Activated T-helper 17 cell treated with anti-CD3 and anti-CD28 coated beads, Interleukin-2, amount 50 U/mL, for 72 hours (primary cell): ENCODE data around the gene SLC49A3. TPM values are rescaled to one million over a fixed set of nuclear protein-coding genes. Genes with fewer than 3 reads are reported as not detected.

Experiments used
- ATAC-seq: fragments of 150-1000 bp; cut with Tn5 transposase; replicated peaks from 2 replicates; pipeline ENCODE4 v1.10.0; 2021; ENCODE audit warnings: mild to moderate bottlenecking, moderate library complexity
- H3K27ac Mint-ChIP-seq: one replicate; pipeline ENCODE4 v1.8.0; 2022; ENCODE audit warnings: mixed read lengths
- H3K27me3 Mint-ChIP-seq: one replicate; pipeline ENCODE4 v1.8.0; 2022; ENCODE audit warnings: mixed read lengths
- H3K36me3 Mint-ChIP-seq: one replicate; pipeline ENCODE4 v1.8.0; 2022; ENCODE audit warnings: low read depth, mild to moderate bottlenecking, mixed read lengths
- H3K4me1 Mint-ChIP-seq: one replicate; pipeline ENCODE4 v1.8.0; 2022; ENCODE audit warnings: mixed read lengths
- H3K4me3 Mint-ChIP-seq: one replicate; pipeline ENCODE4 v1.8.0; 2022; ENCODE audit warnings: mild to moderate bottlenecking, mixed read lengths
- H3K9me3 Mint-ChIP-seq: one replicate; pipeline ENCODE4 v1.8.0; 2022; ENCODE audit warnings: mixed read lengths
- total RNA-seq, 2 donors: library from RNA; stranded (reverse); gene quantifications; one replicate each; pipeline ENCODE4 v1.2.3, GENCODE V29; 2022

SLC49A3 gene
- total RNA-seq, 2 donors from 2014 or later, result 0.61 to 1.4 TPM

DNA sequence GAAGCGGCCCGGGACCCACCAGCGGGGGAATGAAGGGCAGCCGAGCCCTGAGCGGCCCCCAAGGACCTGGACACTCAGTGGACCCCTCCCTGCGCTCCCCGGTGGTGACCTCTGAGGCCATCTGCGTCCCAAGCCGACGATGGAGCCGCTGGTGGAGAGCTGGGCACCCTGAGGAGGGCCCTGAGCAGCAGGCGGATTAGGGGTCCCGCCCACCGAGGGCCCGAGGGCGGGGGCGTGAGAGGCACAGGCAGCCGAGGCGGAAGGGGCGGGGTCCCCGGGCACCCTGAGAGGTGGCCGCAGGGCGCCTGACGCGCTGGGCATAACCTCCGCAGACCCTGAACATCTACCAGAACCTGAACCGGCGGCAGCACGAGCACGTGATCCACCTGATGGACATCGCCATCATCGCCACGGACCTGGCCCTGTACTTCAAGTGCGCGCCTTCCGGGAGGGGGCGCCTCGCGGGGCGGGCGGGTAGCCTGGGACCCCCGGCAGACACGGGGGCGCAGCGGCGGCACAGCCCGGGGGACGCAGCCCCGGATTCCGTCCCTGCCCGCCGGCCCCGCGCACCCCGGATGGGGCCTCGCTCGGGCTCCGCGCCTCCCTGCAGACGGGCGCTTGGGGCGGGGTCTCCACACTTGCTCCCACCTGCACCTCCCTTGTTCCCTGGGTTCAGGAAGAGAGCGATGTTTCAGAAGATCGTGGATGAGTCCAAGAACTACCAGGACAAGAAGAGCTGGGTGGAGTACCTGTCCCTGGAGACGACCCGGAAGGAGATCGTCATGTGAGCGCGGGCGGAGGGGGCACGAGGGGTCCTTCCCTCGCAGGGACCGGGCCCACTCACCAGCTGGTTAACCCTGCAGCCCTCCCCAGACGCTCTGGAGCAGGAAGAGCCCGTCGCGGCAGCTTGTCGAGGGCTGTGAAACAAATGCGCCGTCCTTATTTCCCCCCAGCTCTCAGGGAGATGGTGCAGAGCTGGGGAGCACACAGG lies 25.2 kb downstream of the SLC49A3 start:
- H3K27ac Mint-ChIP-seq, result peak overlapping the region; percentile 84
- peak; percentile 79 for ATAC-seq
- no peaks in the 10 kb centered on the region for H3K36me3 Mint-ChIP-seq
- no peaks in the 10 kb centered on the region for H3K27me3 Mint-ChIP-seq
- peak overlapping the region; percentile 79 for H3K4me3 Mint-ChIP-seq
- H3K4me1 Mint-ChIP-seq, result no peaks in the 10 kb centered on the region
- H3K9me3 Mint-ChIP-seq, result no peaks in the 10 kb centered on the region

DNA sequence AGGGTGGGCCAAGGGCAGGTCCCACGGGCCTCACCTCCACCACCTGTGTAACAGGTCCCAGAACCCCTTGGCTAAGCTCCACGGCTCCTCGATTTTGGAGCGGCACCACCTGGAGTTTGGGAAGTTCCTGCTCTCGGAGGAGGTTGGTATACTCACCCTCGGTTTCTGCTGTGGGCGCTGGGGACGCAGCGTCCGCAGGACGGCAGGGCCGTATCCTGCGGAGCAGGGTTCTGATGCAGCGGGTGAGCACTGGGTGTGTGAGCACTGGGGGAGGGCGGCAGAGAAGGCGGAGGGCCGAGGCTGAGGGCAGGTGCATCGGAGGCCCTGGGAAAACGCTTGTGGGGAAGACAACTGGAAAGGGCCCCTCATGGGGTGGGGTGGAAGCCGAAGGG lies 25.9 kb downstream of the SLC49A3 start:
- peak overlapping the region; percentile 79 for H3K4me3 Mint-ChIP-seq
- no peaks in the 10 kb centered on the region for H3K9me3 Mint-ChIP-seq
- H3K27me3 Mint-ChIP-seq, result no peaks in the 10 kb centered on the region
- H3K4me1 Mint-ChIP-seq, result no peaks in the 10 kb centered on the region
- no peaks in the 10 kb centered on the region for H3K36me3 Mint-ChIP-seq
- H3K27ac Mint-ChIP-seq, result peak overlapping the region; percentile 84
- ATAC-seq, result peak; percentile 20

DNA sequence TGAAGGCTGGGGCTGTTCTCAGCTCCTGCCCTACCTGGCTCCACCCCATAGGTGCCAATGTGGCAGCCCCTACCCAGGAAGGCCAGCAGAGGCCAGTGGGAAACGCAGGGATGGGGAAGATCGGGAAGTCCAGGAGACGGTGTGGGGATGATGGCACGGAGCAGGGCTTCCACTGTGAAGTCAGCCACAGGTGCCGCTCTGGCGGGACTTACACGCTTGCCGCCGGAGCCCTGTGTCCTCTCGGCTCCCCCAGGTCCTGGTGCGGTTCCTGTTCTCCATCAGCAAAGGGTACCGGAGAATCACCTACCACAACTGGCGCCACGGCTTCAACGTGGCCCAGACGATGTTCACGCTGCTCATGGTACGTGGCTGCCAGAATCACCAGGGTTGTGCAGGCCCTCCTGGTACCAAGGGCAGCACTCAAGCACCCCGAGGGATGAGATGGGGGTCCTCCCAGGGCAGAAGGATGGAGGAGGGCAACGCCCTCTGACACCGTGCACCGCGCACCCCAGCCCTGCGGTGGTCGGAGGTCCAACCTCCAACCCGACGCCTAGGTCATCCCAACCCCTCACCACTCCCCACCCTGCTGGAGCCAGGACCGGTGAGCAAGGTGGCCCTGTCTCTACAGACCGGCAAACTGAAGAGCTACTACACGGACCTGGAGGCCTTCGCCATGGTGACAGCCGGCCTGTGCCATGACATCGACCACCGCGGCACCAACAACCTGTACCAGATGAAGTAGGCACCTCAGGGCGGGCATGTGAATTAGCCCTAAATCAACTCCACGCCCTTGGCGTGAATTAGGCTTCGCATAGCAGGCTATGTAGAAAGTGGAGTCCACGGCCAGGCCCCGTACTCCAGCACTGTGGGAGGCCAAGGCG lies 26.8 kb downstream of the SLC49A3 start:
- Mint-ChIP-seq H3K9me3 (no peaks in the 10 kb centered on the region), H3K27ac (peak overlapping the region; percentile 84), H3K4me1 (no peaks in the 10 kb centered on the region), H3K27me3 (no peaks in the 10 kb centered on the region), H3K4me3 (peak overlapping the region; percentile 79), H3K36me3 (no peaks in the 10 kb centered on the region)
- ATAC-seq, result no peak

DNA sequence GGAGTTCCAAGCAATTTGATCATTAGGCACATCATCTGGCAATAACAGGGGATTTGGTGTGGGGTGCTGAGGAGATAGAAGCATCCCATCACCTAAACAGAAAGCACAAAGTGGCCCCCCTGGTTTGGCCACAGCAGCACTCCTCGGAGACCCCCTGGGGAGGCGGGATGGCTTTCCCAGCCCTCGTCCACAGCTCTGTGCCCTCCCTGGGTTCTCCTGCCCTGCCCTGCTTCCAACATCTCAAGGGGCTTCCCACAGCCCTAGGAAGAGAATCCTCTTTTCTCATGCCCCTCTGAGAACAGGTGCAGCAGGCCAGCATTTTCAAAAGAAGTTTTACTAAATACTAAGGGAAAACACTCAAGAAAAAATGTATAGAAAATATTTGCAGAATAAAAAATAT lies 27.7 kb downstream of the SLC49A3 start:
- ATAC-seq, result no peak
- Mint-ChIP-seq H3K4me3 (no peak overlapping the region), H3K27me3 (no peaks in the 10 kb centered on the region)

DNA sequence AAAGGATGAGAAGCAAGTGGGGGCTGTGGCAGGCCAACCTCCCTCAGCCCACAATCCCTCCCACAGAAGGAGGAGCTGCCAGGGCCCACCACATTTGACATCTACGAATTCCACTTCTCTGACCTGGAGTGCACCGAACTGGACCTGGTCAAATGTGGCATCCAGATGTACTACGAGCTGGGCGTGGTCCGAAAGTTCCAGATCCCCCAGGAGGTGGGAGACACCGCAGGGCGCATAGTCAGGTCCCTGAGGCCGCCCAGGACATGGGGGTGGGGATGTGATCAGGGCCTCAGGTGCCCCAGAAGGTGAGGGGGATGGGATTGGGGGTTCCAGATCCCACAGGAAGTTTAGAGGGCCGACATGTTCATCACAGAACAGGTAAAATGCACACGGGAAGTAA lies 28.6 kb downstream of the SLC49A3 start:
- no peak for ATAC-seq
- Mint-ChIP-seq H3K4me1 (no peaks in the 10 kb centered on the region), H3K36me3 (no peaks in the 10 kb centered on the region), H3K9me3 (no peaks in the 10 kb centered on the region), H3K27ac (no peak overlapping the region), H3K4me3 (no peak overlapping the region), H3K27me3 (no peaks in the 10 kb centered on the region)

More for the DNA sequence above, 27.7 kb downstream of the SLC49A3 start:
- H3K27ac Mint-ChIP-seq, result no peak overlapping the region
- no peaks in the 10 kb centered on the region for H3K9me3 Mint-ChIP-seq
- no peaks in the 10 kb centered on the region for H3K36me3 Mint-ChIP-seq
- no peaks in the 10 kb centered on the region for H3K4me1 Mint-ChIP-seq

- Mint-ChIP-seq H3K4me1 (no peaks in the 10 kb centered on the region), H3K36me3 (no peaks in the 10 kb centered on the region), H3K9me3 (no peaks in the 10 kb centered on the region), H3K27ac (no peak overlapping the region), H3K4me3 (no peak overlapping the region), H3K27me3 (no peaks in the 10 kb centered on the region)
- no peak for ATAC-seq
Measured at GRCh38 chr4:659851-660250, 29.1 kb downstream of the SLC49A3 start.

DNA sequence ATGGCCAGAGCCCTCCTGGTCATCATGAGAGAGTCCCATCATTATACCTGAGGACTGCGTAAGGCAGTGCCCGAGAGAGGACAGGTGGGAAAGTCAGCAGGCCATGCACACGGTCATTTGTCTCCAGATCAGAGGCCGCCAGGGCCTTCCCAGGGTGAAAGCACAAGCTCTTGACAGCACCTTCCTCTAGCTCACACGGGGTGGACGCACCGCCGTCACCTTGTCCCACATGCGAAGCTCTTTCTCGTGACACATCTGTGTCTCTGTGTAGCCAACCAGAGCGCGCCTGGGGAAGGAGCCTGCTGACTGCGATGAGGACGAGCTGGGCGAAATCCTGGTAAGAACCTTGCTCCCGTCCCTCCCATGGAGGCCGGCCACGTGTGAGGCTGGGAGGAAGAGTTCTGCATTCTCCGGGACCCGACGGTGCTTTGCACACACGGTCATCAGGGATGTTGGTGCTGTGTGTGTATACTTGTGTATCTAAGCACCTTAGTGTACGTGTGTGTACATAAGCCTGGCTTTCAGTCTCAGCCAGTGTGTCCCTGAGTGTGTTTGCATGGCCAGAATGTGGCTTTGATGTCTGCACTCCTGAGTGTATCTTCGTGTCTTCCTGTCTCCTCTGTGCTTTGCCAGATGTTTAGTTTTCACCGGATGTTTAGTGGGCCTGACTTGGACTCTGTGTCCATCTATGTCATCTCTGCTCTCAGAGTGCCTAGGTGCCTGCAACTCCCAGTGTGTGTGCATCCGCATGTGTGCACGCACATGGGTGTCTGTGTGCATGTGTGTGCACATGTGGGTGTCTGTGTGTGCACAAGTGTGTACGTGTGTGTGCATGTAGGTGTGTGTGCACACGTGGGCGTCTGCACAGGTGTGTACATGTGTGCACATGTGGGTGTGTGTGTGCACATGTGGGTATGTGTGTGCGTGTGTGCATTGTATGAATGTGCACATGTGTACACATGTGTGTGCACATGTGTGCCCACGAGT lies 30.0 kb downstream of the SLC49A3 start:
- Mint-ChIP-seq H3K27ac (no peak overlapping the region), H3K36me3 (no peaks in the 10 kb centered on the region), H3K4me1 (no peaks in the 10 kb centered on the region), H3K27me3 (no peaks in the 10 kb centered on the region), H3K4me3 (no peak overlapping the region), H3K9me3 (no peaks in the 10 kb centered on the region)
- ATAC-seq, result no peak

GRCh38 chr4:657834-658667 lies 30.9 kb downstream of the SLC49A3 start:
- H3K4me3 Mint-ChIP-seq, result no peak overlapping the region
- no peak overlapping the region for H3K27ac Mint-ChIP-seq
- ATAC-seq, result no peak
- H3K9me3 Mint-ChIP-seq, result no peaks in the 10 kb centered on the region
- H3K36me3 Mint-ChIP-seq, result no peaks in the 10 kb centered on the region
- no peaks in the 10 kb centered on the region for H3K27me3 Mint-ChIP-seq
- H3K4me1 Mint-ChIP-seq, result no peaks in the 10 kb centered on the region

GRCh38 chr4:657338-657833 lies 31.6 kb downstream of the SLC49A3 start:
- no peaks in the 10 kb centered on the region for H3K36me3 Mint-ChIP-seq
- no peak overlapping the region for H3K4me3 Mint-ChIP-seq
- ATAC-seq, result no peak
- no peaks in the 10 kb centered on the region for H3K9me3 Mint-ChIP-seq
- H3K27me3 Mint-ChIP-seq, result no peaks in the 10 kb centered on the region
- H3K4me1 Mint-ChIP-seq, result no peaks in the 10 kb centered on the region
- H3K27ac Mint-ChIP-seq, result no peak overlapping the region

DNA sequence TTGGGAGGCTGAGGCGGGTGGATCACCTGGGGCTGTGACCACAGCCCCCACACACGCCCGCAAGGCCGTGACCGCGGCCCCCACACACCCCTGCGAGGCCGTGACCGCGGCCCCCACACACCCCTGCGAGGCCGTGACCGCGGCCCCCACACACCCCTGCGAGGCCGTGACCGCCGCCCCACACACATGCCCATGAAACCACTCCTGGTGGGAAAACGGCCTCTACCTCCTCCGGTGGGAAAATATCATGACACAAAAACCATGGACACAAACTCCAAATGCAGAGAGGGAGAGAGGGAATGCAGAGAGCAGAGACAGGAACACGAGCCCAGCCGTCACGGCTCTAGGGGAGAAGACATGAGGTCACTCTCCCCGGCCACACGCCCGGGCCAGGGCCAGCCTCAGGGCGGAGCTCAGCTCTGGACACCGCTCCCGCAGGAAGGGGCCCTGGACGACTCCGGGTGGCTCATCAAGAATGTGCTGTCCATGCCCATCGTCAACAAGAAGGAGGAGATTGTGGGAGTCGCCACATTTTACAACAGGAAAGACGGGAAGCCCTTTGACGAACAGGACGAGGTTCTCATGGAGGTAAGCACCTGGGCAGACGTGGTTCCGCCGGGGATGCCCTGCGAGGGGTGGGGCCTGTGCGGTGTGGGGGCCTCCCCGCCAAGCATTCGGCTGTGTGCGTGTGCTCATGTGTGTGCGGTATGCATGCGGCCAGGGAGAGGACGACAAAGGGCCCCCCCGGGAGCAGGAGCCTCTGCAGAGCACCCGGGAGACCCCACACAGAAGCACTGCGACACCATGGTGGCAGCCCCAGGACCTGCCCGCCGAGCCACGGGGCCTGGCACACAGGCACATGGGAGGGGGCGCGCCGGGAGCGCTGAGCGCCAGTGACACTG lies 32.3 kb downstream of the SLC49A3 start:
- no peaks in the 10 kb centered on the region for H3K27me3 Mint-ChIP-seq
- ATAC-seq, result no peak
- no peak overlapping the region for H3K27ac Mint-ChIP-seq
- H3K4me3 Mint-ChIP-seq, result no peak overlapping the region
- no peaks in the 10 kb centered on the region for H3K4me1 Mint-ChIP-seq
- no peaks in the 10 kb centered on the region for H3K36me3 Mint-ChIP-seq
- H3K9me3 Mint-ChIP-seq, result no peaks in the 10 kb centered on the region

DNA sequence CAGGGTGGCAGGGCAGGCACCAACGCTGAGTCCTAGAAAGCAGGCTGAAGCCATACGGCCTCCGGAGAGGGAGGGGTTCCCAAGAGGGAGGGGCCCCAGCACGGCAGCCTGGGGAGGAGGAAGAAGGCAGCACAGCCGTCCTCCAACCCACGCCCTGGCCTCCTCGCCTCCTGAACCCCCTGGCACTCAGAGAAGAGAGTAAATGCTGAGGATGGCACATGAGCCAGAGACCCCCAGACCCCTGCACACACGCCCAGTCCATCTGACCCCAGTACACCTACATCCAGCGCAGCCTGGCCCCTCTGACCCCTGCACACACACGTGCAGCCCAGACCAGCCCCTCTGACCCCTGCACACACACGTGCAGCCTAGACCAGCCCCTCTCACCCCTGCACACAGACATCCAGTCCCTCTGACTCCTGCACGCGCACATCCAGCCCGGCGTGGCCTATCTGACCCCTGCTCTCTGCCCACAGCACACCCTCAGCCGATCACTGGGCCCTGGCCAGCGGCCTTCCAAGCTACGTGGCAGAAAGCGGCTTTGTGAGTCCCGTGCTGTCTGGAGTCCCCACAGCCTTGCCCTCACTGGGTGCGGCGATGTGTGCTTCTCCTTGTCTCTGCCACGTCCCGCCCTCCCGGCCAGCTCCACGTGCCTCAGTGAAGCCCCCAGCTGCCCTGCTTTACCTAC lies 33.3 kb downstream of the SLC49A3 start:
- Mint-ChIP-seq H3K27me3 (no peaks in the 10 kb centered on the region), H3K27ac (no peak overlapping the region), H3K36me3 (no peaks in the 10 kb centered on the region), H3K9me3 (no peaks in the 10 kb centered on the region), H3K4me1 (no peaks in the 10 kb centered on the region), H3K4me3 (no peak overlapping the region)
- no peak for ATAC-seq
